GM18861 (cell line): ENCODE measurements around the gene MAB21L4.
"Not testable (repeated sequence)": the region's sequence is repeated elsewhere in the genome, so short reads cannot be mapped to it uniquely, and the experiment has no call there.

Experiments used
- ATAC-seq: cut with Tn5 transposase; IDR thresholded peaks from one replicate; pipeline ENCODE4 v1.9.1; 2021; ENCODE audit not compliant: unreplicated experiment

MAB21L4 gene

GRCh38 chr2:240868286-240869108 lies 27.5 kb downstream of the MAB21L4 start, which contains the start of gene AGXT:
Gene AGXT (plus strand): TSS chr2:240868824. CDS start chr2:240868866, 42 bp downstream.
- ATAC-seq = no peak

- ATAC-seq = no peak
Measured at GRCh38 chr2:240865391-240865790, 30.6 kb downstream of the MAB21L4 start.

GRCh38 chr2:240864475-240864874 lies 31.5 kb downstream of the MAB21L4 start:
- no peak for ATAC-seq

GRCh38 chr2:240861547-240861946 lies 34.4 kb downstream of the MAB21L4 start:
- ATAC-seq = no peak

GRCh38 chr2:240858871-240859270 lies 37.1 kb downstream of the MAB21L4 start:
- no peak for ATAC-seq

GRCh38 chr2:240858321-240858720 lies 37.6 kb downstream of the MAB21L4 start:
- no peak for ATAC-seq

GRCh38 chr2:240857039-240858008 lies 38.6 kb downstream of the MAB21L4 start:
- no peak for ATAC-seq

GRCh38 chr2:240856151-240856980 lies 39.6 kb downstream of the MAB21L4 start:
- no peak for ATAC-seq

- ATAC-seq = no peak
Measured at GRCh38 chr2:240855670-240856069, 40.3 kb downstream of the MAB21L4 start.

GRCh38 chr2:240852671-240853314 lies 43.2 kb downstream of the MAB21L4 start:
- ATAC-seq = no peak

GRCh38 chr2:240851078-240851991 lies 44.6 kb downstream of the MAB21L4 start:
- ATAC-seq = no peak

- ATAC-seq = no peak
Measured at GRCh38 chr2:240850756-240851077, 45.2 kb downstream of the MAB21L4 start.

GRCh38 chr2:240850026-240850425 lies 45.9 kb downstream of the MAB21L4 start:
- ATAC-seq = no peak

GRCh38 chr2:240848900-240849680 lies 46.9 kb downstream of the MAB21L4 start:
- ATAC-seq = no peak

- no peak for ATAC-seq
Measured at GRCh38 chr2:240847817-240848216, 48.1 kb downstream of the MAB21L4 start.

- ATAC-seq = no peak
Measured at GRCh38 chr2:240846873-240847595, 48.9 kb downstream of the MAB21L4 start.

- ATAC-seq = not testable (repeated sequence)
Measured at GRCh38 chr2:240846309-240846708, 49.6 kb downstream of the MAB21L4 start.
